Left kidney (tissue), 2 donors: ENCODE results near the gene IRAK2. TPM values are rescaled to one million over a fixed set of nuclear protein-coding genes. Genes with fewer than 3 reads are reported as not detected.
"Not testable (repeated sequence)": the region's sequence is repeated elsewhere in the genome, so short reads cannot be mapped to it uniquely, and the experiment has no call there.

Experiments
- DNase-seq: peaks from one replicate; pipeline ENCODE4 v3.0.0-alpha.2; 2013
- polyA plus RNA-seq: library from polyadenylated mRNA; unstranded; fragments of 120-200 nt; gene quantifications from one replicate; pipeline ENCODE4 v1.2.1, GENCODE V29; 2013; ENCODE audit not compliant: insufficient read length

Gene IRAK2
- polyA plus RNA-seq, 1 donor, result 1.00 TPM

- not testable (repeated sequence) for DNase-seq
Observed at GRCh38 chr3:10158555-10158954, 6.2 kb upstream of the IRAK2 start.

- DNase-seq, result no peak
Observed at GRCh38 chr3:10160346-10160745, 4.4 kb upstream of the IRAK2 start.

- DNase-seq, result no peak
Observed at GRCh38 chr3:10160925-10161324, 3.8 kb upstream of the IRAK2 start.

GRCh38 chr3:10162185-10162584 is 2.5 kb upstream of the IRAK2 start:
- no peak for DNase-seq

GRCh38 chr3:10164201-10164545 is 546 bp upstream of the IRAK2 start:
- DNase-seq, result not testable (repeated sequence)

- no peak for DNase-seq
Observed at GRCh38 chr3:10166213-10166604, 1.5 kb downstream of the IRAK2 start.

GRCh38 chr3:10169000-10169496 is 4.3 kb downstream of the IRAK2 start:
- no peak for DNase-seq

- no peak for DNase-seq
Observed at GRCh38 chr3:10170915-10171478, 6.3 kb downstream of the IRAK2 start.

GRCh38 chr3:10173095-10173925 is 8.6 kb downstream of the IRAK2 start:
- no peak for DNase-seq

- DNase-seq, result no peak
Observed at GRCh38 chr3:10173926-10174435, 9.3 kb downstream of the IRAK2 start.

- not testable (repeated sequence) for DNase-seq
Observed at GRCh38 chr3:10175334-10175733, 10.6 kb downstream of the IRAK2 start.

GRCh38 chr3:10176150-10176549 is 11.4 kb downstream of the IRAK2 start:
- DNase-seq, result not testable (repeated sequence)

- no peak for DNase-seq
Observed at GRCh38 chr3:10177737-10178136, 13.0 kb downstream of the IRAK2 start.

GRCh38 chr3:10178892-10179291 is 14.2 kb downstream of the IRAK2 start:
- no peak for DNase-seq

- DNase-seq, result no peak
Observed at GRCh38 chr3:10180289-10180688, 15.6 kb downstream of the IRAK2 start.

GRCh38 chr3:10180738-10181295 is 16.1 kb downstream of the IRAK2 start:
- DNase-seq, result no peak

- DNase-seq, result no peak
Observed at GRCh38 chr3:10182950-10183349, 18.2 kb downstream of the IRAK2 start.

GRCh38 chr3:10184250-10184649 is 19.5 kb downstream of the IRAK2 start:
- DNase-seq, result no peak

GRCh38 chr3:10185804-10186762 is 21.4 kb downstream of the IRAK2 start:
- DNase-seq, result no peak

- no peak for DNase-seq
Observed at GRCh38 chr3:10187290-10187876, 22.7 kb downstream of the IRAK2 start.

GRCh38 chr3:10187944-10188343 is 23.2 kb downstream of the IRAK2 start:
- DNase-seq, result no peak
